Natural killer cell treated with Interleukin-12 subunit alpha and Interleukin-12 subunit beta and Interleukin-15 and Interleukin-18, amount 100 ng/mL, for 72 hours (primary cell): Measurements from ENCODE around the gene IL21R. TPM values are rescaled to one million over a fixed set of nuclear protein-coding genes. Genes with fewer than 3 reads are reported as not detected.
A peak's percentile ranks its signal among the peaks of the same experiment; 100 is the strongest.

Source experiments
- ATAC-seq, 2 donors: fragments of 150-1000 bp; cut with Tn5 transposase in 1 of 2; sonication (Bioruptor Pico), chemical (Tn5 transposase) in 1 of 2; 2 replicates each; pipeline ENCODE4 v1.10.0; 2021
- DNase-seq: peaks from one replicate; pipeline ENCODE4 v3.0.0; 2022; ENCODE audit warnings: low spot score
- H3K27ac Mint-ChIP-seq, 2 donors: 1 replicate in 1 of 2; 2 replicates in 1 of 2; pipeline ENCODE4 v1.8.0; 2022; ENCODE audit warnings: mixed read lengths in 2 of 2, mild to moderate bottlenecking in 1 of 2, moderate library complexity in 1 of 2
- H3K27me3 Mint-ChIP-seq, 2 donors: 1 replicate in 1 of 2; 2 replicates in 1 of 2; pipeline ENCODE4 v1.8.0; 2022; ENCODE audit warnings: mixed read lengths in 2 of 2
- H3K36me3 Mint-ChIP-seq: one replicate; pipeline ENCODE4 v1.8.0; 2022; ENCODE audit warnings: mixed read lengths
- H3K4me1 Mint-ChIP-seq, 2 donors: 1 replicate in 1 of 2; 2 replicates in 1 of 2; pipeline ENCODE4 v1.8.0; 2022; ENCODE audit warnings: low read depth in 2 of 2, mixed read lengths in 2 of 2, mild to moderate bottlenecking in 1 of 2
- H3K4me3 Mint-ChIP-seq: one replicate; pipeline ENCODE4 v1.8.0; 2022; ENCODE audit warnings: mixed read lengths
- H3K9me3 Mint-ChIP-seq: 2 replicates; pipeline ENCODE4 v1.8.0; 2022; ENCODE audit warnings: mixed read lengths
- total RNA-seq, 2 donors: library from RNA; stranded (reverse); gene quantifications; one replicate each; pipeline ENCODE4 v1.2.3, GENCODE V29; 2022

The IL21R gene
- total RNA-seq, 2 donors from 2014 or later: 58.3 to 64.4 TPM

DNA sequence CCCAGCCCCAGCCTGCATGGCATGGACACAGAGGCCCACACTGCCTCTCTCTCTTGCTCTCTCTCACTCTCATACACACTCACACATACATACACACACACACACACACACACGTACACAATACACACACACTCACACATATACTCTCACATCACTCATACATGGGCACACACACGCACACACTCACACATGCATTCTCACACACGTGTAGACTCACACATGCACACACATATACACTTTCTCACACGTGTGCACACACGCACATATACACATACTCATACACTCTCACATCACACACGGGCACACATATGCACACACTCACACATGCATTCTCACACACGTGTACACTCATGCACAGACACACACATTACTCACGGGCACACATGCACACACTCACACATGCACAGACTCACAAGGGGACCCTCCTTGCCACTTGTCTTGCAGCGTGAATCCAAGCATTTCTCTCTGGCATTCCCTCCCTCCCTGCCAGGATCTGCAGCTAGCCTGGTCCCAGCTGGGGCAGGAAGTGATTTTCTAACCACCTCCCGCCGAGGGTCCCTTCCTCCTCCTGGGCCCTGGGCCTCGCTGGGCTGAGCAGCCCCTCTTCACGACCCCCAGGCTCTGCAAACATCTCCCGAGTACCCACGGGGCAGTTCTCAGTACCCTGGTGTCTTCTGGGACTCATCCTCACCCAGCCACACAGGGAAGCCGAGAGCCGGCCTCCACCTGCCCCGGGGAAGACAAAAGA is 37.5 kb downstream of the IL21R start:
- peak overlapping the region; percentile 26 to 38 for H3K27ac Mint-ChIP-seq
- peaks cover 2% of the 10 kb centered on the region for H3K9me3 Mint-ChIP-seq
- no peaks in the 10 kb centered on the region for H3K27me3 Mint-ChIP-seq
- no peak overlapping the region for H3K4me3 Mint-ChIP-seq
- peaks cover 8 to 40% of the 10 kb centered on the region in 2 donors for H3K4me1 Mint-ChIP-seq
- peak; percentile 8 to 45 for ATAC-seq
- peaks cover 19% of the 10 kb centered on the region for H3K36me3 Mint-ChIP-seq
- DNase-seq: peak; percentile 16

DNA sequence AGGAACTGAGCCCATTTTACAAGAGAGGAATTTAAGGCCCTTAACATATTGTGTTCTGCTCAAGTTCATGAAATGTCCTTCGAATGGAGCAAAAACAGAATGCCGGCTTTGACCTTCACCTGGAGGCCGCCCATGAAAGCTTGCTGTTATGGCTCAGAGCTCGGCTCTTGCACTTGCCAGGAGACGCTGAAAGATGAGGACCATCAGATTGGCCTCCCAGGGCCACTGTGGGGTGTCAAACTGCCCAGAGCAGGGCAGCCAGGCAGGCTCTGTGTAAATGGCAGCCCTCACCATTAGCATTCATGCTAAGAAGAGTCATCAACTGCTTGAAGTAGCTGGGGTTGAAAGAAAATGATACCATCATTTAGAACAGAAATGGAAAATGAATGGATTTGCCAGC is 39.3 kb downstream of the IL21R start:
- Mint-ChIP-seq H3K27me3 (no peaks in the 10 kb centered on the region), H3K4me1 (peaks cover 13 to 50% of the 10 kb centered on the region in 2 donors), H3K36me3 (peaks cover 24% of the 10 kb centered on the region), H3K9me3 (peaks cover 2% of the 10 kb centered on the region), H3K27ac (peak overlapping the region in 1 of 2 donors; percentile 37), H3K4me3 (no peak overlapping the region)
- DNase-seq: peak; percentile 13
- no peak for ATAC-seq

DNA sequence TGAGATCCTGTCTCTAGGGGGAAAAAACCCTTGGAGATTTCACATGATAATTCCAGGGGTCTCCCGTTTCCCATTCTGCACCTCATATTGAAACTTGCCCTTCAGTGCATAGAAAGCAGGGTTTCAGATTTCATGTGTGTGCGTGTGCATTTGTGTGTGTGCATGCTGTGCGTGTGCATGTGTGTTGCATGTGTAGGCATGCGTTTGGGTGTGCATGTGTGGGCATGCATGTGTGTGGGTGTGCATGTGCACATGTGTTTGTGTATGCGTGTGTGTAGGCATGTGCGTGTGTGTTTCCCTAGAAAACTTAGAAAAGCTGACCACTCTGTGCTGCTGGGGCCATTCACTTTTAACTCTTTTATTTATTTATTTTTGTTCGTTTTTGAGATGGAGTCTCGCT is 40.0 kb downstream of the IL21R start:
- Mint-ChIP-seq H3K4me3 (no peak overlapping the region), H3K27ac (no peak overlapping the region), H3K9me3 (peaks cover 2% of the 10 kb centered on the region), H3K4me1 (peaks cover 20 to 50% of the 10 kb centered on the region in 2 donors), H3K36me3 (peaks cover 27% of the 10 kb centered on the region), H3K27me3 (no peaks in the 10 kb centered on the region)
- no peak for DNase-seq
- no peak for ATAC-seq

DNA sequence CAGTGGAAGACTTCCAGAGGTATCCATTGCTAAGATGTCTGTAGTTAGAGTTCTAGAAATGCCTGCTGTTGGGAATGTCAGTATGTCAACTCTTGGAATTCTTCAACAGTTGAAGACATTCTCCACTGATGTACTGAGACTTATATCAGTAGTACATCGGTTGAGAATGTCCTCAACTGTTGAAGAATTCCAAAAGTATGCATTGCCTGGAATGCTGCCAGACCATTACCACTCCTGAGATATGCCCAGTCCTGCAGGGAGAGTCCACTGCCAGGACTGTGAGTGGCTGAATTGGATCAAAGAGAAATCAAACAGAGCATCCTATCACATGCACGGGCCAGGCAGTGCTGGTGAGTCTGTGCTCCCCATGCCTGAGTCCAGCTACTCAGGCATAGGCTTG is 42.0 kb downstream of the IL21R start:
- no peak overlapping the region for H3K4me3 Mint-ChIP-seq
- peaks cover 2% of the 10 kb centered on the region for H3K9me3 Mint-ChIP-seq
- peaks cover 36% of the 10 kb centered on the region for H3K36me3 Mint-ChIP-seq
- no peaks in the 10 kb centered on the region for H3K27me3 Mint-ChIP-seq
- peak; percentile 18 for DNase-seq
- no peak overlapping the region for H3K27ac Mint-ChIP-seq
- H3K4me1 Mint-ChIP-seq: peaks cover 34 to 55% of the 10 kb centered on the region in 2 donors
- no peak for ATAC-seq

DNA sequence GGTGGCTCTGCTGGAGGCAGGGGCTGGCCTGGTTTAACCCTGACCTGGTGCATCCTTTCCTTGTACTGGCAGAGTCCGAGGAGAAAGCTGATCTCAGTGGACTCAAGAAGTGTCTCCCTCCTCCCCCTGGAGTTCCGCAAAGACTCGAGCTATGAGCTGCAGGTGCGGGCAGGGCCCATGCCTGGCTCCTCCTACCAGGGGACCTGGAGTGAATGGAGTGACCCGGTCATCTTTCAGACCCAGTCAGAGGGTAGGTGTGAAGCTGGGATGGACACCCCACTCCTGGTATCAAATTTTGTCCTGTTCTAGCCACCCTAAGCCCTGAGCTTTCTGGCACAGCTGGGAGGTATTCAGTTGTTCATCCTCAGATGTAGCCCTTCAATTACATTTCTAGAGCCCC is 42.5 kb downstream of the IL21R start:
- peaks cover 34 to 55% of the 10 kb centered on the region in 2 donors for H3K4me1 Mint-ChIP-seq
- H3K27me3 Mint-ChIP-seq: no peaks in the 10 kb centered on the region
- peaks cover 32% of the 10 kb centered on the region for H3K36me3 Mint-ChIP-seq
- no peak overlapping the region for H3K4me3 Mint-ChIP-seq
- H3K27ac Mint-ChIP-seq: peak overlapping the region in 1 of 2 donors; percentile 100
- peak; percentile 8 for DNase-seq
- H3K9me3 Mint-ChIP-seq: no peaks in the 10 kb centered on the region
- ATAC-seq: no peak

DNA sequence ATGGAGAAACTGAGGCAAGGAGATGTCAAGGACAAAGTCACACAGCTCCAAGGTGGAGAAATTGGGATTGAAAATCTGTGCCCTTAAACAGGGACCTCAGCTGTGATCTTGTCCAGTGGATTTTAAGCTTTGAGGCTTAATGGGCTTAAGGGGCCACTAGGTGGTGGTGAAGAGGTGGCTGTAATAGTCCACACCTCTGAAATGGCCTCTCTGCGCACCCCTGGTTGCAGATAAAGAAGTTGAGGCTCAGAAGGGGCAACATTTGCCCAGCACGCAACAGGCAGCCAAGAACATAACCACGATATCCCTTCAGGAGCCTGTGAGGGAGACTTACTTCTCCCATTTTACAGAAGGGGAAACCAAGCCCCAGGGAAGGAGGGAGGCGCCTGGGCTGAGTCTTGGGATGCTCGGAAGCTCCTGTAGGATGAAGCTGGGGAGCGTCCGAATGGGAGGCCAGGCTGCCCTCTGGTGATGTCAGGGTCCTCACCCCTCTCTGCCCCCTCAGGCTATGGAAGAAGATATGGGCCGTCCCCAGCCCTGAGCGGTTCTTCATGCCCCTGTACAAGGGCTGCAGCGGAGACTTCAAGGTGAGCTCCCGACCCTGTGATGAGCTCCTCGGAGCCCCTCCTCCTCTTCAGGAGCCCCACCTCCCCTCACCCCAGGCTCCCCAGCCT is 43.7 kb downstream of the IL21R start:
- peaks cover 43 to 63% of the 10 kb centered on the region in 2 donors for H3K4me1 Mint-ChIP-seq

DNA sequence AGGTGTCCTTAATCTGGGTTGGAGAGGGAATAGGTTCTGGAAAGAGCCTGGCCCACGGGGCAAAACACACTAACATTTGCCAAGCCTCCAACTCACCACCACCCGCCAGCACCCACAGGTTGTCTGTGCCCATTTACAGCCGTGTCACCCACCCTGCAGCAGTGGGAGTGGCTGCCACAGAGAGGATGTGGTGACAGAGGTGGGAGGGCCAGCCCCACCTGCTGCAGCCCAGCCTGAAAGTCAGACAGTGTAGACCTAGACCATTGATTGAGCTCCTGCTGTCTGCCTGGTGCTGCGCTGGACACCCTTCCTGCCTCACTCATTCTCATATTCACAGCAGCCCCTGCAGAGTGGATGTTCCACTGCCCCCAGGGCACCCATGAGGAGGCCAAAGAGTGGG is 44.7 kb downstream of the IL21R start:
- Mint-ChIP-seq H3K9me3 (no peaks in the 10 kb centered on the region), H3K4me1 (peaks cover 54 to 70% of the 10 kb centered on the region in 2 donors), H3K36me3 (peaks cover 38% of the 10 kb centered on the region), H3K27me3 (no peaks in the 10 kb centered on the region), H3K4me3 (peak overlapping the region; percentile 69), H3K27ac (peak overlapping the region; percentile 78 to 100)
- ATAC-seq (peak; percentile 67 to 69), DNase-seq (peak; percentile 80)

More for the DNA sequence above, 43.7 kb downstream of the IL21R start:
- H3K27ac Mint-ChIP-seq: peak overlapping the region; percentile 78 to 100
- H3K9me3 Mint-ChIP-seq: no peaks in the 10 kb centered on the region
- ATAC-seq (no peak), DNase-seq (peak; percentile 46)
- H3K27me3 Mint-ChIP-seq: no peaks in the 10 kb centered on the region
- H3K4me3 Mint-ChIP-seq: no peak overlapping the region
- H3K36me3 Mint-ChIP-seq: peaks cover 31% of the 10 kb centered on the region

DNA sequence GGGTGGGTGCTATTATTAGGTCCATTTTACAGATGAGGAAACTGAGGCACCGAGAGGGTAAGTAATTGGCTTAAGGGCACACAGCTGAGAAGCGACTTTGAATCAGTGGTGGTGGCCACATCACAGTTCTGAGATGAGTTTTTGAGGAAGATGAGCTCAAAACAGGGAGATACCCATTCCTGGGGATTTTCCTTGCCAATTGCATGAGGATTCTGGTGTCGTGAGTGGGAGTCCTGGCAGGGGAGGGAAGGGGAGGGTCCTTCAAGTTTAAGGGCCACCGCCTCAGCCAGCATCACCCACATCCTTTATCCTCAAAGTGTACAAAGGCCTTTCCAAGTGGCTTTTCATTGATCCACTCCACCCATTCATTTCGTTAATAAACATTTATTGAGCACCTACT is 45.3 kb downstream of the IL21R start:
- peak overlapping the region; percentile 78 to 100 for H3K27ac Mint-ChIP-seq
- H3K9me3 Mint-ChIP-seq: no peaks in the 10 kb centered on the region
- peaks cover 42% of the 10 kb centered on the region for H3K36me3 Mint-ChIP-seq
- no peak for ATAC-seq
- no peaks in the 10 kb centered on the region for H3K27me3 Mint-ChIP-seq
- DNase-seq: peak; percentile 49
- peaks cover 60 to 76% of the 10 kb centered on the region in 2 donors for H3K4me1 Mint-ChIP-seq
- peak overlapping the region; percentile 69 for H3K4me3 Mint-ChIP-seq

DNA sequence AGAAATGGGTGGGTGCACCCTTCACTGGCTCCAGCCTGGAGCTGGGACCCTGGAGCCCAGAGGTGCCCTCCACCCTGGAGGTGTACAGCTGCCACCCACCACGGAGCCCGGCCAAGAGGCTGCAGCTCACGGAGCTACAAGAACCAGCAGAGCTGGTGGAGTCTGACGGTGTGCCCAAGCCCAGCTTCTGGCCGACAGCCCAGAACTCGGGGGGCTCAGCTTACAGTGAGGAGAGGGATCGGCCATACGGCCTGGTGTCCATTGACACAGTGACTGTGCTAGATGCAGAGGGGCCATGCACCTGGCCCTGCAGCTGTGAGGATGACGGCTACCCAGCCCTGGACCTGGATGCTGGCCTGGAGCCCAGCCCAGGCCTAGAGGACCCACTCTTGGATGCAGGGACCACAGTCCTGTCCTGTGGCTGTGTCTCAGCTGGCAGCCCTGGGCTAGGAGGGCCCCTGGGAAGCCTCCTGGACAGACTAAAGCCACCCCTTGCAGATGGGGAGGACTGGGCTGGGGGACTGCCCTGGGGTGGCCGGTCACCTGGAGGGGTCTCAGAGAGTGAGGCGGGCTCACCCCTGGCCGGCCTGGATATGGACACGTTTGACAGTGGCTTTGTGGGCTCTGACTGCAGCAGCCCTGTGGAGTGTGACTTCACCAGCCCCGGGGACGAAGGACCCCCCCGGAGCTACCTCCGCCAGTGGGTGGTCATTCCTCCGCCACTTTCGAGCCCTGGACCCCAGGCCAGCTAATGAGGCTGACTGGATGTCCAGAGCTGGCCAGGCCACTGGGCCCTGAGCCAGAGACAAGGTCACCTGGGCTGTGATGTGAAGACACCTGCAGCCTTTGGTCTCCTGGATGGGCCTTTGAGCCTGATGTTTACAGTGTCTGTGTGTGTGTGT is 46.8 kb downstream of the IL21R start:
- DNase-seq: no peak
- H3K4me3 Mint-ChIP-seq: peak overlapping the region; percentile 87
- ATAC-seq: no peak
- H3K27me3 Mint-ChIP-seq: no peaks in the 10 kb centered on the region
- H3K27ac Mint-ChIP-seq: peak overlapping the region; percentile 93 to 100
- peaks cover 36% of the 10 kb centered on the region for H3K36me3 Mint-ChIP-seq
- H3K9me3 Mint-ChIP-seq: no peaks in the 10 kb centered on the region
- H3K4me1 Mint-ChIP-seq: peaks cover 71 to 83% of the 10 kb centered on the region in 2 donors

DNA sequence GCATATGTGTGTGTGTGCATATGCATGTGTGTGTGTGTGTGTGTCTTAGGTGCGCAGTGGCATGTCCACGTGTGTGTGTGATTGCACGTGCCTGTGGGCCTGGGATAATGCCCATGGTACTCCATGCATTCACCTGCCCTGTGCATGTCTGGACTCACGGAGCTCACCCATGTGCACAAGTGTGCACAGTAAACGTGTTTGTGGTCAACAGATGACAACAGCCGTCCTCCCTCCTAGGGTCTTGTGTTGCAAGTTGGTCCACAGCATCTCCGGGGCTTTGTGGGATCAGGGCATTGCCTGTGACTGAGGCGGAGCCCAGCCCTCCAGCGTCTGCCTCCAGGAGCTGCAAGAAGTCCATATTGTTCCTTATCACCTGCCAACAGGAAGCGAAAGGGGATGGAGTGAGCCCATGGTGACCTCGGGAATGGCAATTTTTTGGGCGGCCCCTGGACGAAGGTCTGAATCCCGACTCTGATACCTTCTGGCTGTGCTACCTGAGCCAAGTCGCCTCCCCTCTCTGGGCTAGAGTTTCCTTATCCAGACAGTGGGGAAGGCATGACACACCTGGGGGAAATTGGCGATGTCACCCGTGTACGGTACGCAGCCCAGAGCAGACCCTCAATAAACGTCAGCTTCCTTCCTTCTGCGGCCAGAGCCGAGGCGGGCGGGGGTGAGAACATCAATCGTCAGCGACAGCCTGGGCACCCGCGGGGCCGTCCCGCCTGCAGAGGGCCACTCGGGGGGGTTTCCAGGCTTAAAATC is 47.6 kb downstream of the IL21R start:
- H3K4me3 Mint-ChIP-seq: peak overlapping the region; percentile 87
- H3K9me3 Mint-ChIP-seq: no peaks in the 10 kb centered on the region
- H3K27me3 Mint-ChIP-seq: no peaks in the 10 kb centered on the region

DNA sequence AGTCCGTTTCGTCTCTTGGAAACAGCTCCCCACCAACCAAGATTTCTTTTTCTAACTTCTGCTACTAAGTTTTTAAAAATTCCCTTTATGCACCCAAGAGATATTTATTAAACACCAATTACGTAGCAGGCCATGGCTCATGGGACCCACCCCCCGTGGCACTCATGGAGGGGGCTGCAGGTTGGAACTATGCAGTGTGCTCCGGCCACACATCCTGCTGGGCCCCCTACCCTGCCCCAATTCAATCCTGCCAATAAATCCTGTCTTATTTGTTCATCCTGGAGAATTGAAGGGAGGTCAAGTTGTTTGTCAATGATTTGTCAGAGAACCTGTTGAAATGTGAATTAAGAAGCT is 48.2 kb downstream of the IL21R start:
- H3K27me3 Mint-ChIP-seq: no peaks in the 10 kb centered on the region
- peak overlapping the region; percentile 93 to 100 for H3K27ac Mint-ChIP-seq
- H3K9me3 Mint-ChIP-seq: no peaks in the 10 kb centered on the region
- peaks cover 29% of the 10 kb centered on the region for H3K36me3 Mint-ChIP-seq
- ATAC-seq (peak; percentile 47 to 64), DNase-seq (no peak)
- peak overlapping the region; percentile 87 for H3K4me3 Mint-ChIP-seq
- H3K4me1 Mint-ChIP-seq: peaks cover 71 to 88% of the 10 kb centered on the region in 2 donors

More for the DNA sequence above, 47.6 kb downstream of the IL21R start:
- DNase-seq: peak; percentile 96
- Mint-ChIP-seq H3K4me1 (peaks cover 71 to 88% of the 10 kb centered on the region in 2 donors), H3K27ac (peak overlapping the region; percentile 93 to 100), H3K36me3 (peaks cover 35% of the 10 kb centered on the region)
- peak; percentile 89 to 90 for ATAC-seq

DNA sequence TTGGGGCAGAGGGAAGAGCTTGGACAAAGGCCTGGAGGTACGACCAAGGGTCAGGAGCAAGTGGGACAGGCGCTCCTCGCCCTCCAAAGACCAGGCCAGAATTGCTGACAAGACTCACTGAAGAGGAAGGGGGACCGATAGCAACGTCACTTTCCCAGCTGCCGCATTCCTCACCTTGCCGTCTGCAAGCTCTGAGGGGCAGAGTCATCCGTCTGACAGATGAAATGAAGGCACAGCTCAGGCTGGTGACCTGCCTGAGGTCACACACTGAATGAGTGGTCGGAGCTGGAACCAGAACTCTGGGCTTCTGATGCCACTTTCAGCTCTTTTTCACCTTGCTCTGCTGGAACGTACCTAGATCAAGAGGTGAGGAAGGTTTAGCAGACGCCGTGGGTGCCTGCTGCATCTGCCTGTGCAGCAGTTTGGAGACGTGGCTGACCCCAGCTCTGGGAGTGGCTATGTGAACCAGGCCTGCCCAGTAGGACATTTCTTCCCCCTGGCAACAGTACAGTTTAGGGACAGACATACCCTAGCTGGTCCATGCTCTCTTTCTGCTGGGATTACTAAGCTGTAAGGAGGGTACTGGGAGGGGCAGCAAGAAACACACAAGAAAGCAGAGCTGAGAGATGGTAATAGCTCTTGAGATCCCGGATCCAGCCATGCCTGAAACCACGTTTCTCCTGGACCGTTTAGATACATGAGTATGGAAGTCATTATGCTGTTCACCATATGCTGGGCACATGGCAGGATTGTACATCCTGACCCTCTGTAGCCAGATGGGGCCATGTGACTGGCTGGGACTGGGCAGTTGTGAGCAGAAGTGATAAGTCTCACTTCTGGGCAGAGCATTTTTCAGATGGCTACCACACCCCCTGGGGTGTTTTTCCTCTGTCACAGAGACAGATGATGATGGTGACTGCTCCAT is 50.9 kb downstream of the IL21R start:
- peaks cover 68 to 90% of the 10 kb centered on the region in 2 donors for H3K4me1 Mint-ChIP-seq
- H3K4me3 Mint-ChIP-seq: peak overlapping the region; percentile 17
- H3K27ac Mint-ChIP-seq: peak overlapping the region; percentile 93 to 100
- peaks cover 17% of the 10 kb centered on the region for H3K36me3 Mint-ChIP-seq
- no peaks in the 10 kb centered on the region for H3K9me3 Mint-ChIP-seq
- ATAC-seq (no peak), DNase-seq (no peak)
- no peaks in the 10 kb centered on the region for H3K27me3 Mint-ChIP-seq
